Measurements from ENCODE around the gene UBR4. TPM values are rescaled to one million over a fixed set of nuclear protein-coding genes. Genes with fewer than 3 reads are reported as not detected.
"Not testable (repeated sequence)": the region's sequence is repeated elsewhere in the genome, so short reads cannot be mapped to it uniquely, and the experiment has no call there.

UBR4 gene
- polyA plus RNA-seq, 3 donors: 44.3 to 93.8 (median 49.4) TPM

DNA sequence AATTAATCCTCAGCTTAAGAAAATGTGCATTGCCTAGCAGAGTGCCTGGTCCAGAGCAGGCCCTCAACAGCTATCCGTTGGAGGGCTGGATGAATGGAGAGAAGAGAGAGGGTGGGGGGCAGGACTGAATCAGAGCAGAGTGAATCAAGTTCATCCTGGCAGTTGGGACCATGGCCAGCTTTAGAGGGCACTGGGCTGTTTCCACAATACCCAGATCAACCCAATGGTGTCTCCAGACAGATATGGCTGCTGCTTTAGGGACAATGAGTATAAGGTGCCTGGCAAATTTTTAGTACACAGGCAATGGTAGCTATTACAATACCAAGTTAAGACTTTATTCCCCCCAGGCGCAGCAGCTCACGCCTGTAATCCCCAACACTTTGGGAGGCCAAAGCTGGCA, 24.2 kb upstream of the UBR4 start:
- Histone ChIP-seq H3K36me3 (replicated peaks in 1 of 2; ENCODE audit: control insufficient read depth in 1 of 2, insufficient read depth in 2 of 2, low read length in 2 of 2) (peaks cover 88 to 96% of the 10 kb centered on the region in 2 donors), H2AFZ (ENCODE audit: insufficient read depth, low read depth, low read length, poor library complexity, severe bottlenecking) (no peak overlapping the region), H3K4me2 (replicated peaks; ENCODE audit: extremely low read depth, low read length, poor library complexity, severe bottlenecking) (no peak overlapping the region), H4K20me1 (ENCODE audit: insufficient read depth, low read length) (no peaks in the 10 kb centered on the region), H3K79me2 (ENCODE audit: insufficient read depth, low read length) (no peaks in the 10 kb centered on the region), H3K27ac (ENCODE audit: low read depth in 1 of 2, low read length in 2 of 2) (no peak overlapping the region), H3K27me3 (ENCODE audit: control insufficient read depth in 2 of 2, insufficient read depth in 2 of 2, low read length in 2 of 2) (no peaks in the 10 kb centered on the region), H3K4me1 (ENCODE audit: control insufficient read depth in 1 of 2, insufficient read depth in 2 of 2, low read length in 2 of 2) (no peaks in the 10 kb centered on the region), H3K9ac (ENCODE audit: insufficient read depth, low read length, poor library complexity, severe bottlenecking) (no peak overlapping the region), H3K4me3 (replicated peaks in 1 of 3; ENCODE audit: low read depth in 2 of 3, low read length in 3 of 3) (no peak overlapping the region), H3K9me3 (replicated peaks in 1 of 2; ENCODE audit: control insufficient read depth in 1 of 2, insufficient read depth in 1 of 2, low read length in 2 of 2) (no peaks in the 10 kb centered on the region)
- Mint-ChIP-seq H3K27ac (no peak overlapping the region), H3K4me1 (no peaks in the 10 kb centered on the region), H3K4me3 (no peak overlapping the region), H3K9me3 (peaks cover 0 to 1% (median 0%) of the 10 kb centered on the region in 7 donors), H3K27me3 (ENCODE audit: low read depth in 3 of 3) (no peaks in the 10 kb centered on the region), H3K36me3 (peaks cover 83 to 96% of the 10 kb centered on the region in 2 donors)
- TF ChIP-seq, protein P1, sequence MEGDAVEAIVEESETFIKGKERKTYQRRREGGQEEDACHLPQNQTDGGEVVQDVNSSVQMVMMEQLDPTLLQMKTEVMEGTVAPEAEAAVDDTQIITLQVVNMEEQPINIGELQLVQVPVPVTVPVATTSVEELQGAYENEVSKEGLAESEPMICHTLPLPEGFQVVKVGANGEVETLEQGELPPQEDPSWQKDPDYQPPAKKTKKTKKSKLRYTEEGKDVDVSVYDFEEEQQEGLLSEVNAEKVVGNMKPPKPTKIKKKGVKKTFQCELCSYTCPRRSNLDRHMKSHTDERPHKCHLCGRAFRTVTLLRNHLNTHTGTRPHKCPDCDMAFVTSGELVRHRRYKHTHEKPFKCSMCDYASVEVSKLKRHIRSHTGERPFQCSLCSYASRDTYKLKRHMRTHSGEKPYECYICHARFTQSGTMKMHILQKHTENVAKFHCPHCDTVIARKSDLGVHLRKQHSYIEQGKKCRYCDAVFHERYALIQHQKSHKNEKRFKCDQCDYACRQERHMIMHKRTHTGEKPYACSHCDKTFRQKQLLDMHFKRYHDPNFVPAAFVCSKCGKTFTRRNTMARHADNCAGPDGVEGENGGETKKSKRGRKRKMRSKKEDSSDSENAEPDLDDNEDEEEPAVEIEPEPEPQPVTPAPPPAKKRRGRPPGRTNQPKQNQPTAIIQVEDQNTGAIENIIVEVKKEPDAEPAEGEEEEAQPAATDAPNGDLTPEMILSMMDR (IDR thresholded peaks at IDR 0.05): no peak
- intact Hi-C loops (cut with micrococcal nuclease): no loop called here
- no peak for DNase-seq
- WGBS (ENCODE audit: insufficient coverage): 100% methylated on average over 2 of the region's 3 CpGs

DNA sequence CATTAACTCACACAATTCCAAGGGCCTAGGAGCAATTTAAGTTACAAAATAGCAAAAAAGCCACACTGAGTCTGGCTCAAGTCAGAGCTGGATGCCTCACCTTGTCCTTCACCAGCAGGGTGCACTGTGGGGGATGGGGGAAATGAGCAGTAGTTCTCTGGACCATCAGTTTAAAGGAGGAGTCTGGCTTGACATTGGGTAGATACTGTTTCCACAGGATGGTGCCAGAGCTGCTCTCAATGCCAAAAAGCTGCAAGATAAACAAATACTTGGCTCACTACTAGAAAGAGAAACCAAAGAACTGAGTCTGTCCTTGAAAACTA, 22.4 kb upstream of the UBR4 start:
- Histone ChIP-seq H3K9ac (ENCODE audit: insufficient read depth, low read length, poor library complexity, severe bottlenecking) (no peak overlapping the region), H3K36me3 (replicated peaks in 1 of 2; ENCODE audit: control insufficient read depth in 1 of 2, insufficient read depth in 2 of 2, low read length in 2 of 2) (peaks cover 80 to 96% of the 10 kb centered on the region in 2 donors), H3K27me3 (ENCODE audit: control insufficient read depth in 2 of 2, insufficient read depth in 2 of 2, low read length in 2 of 2) (no peaks in the 10 kb centered on the region), H3K27ac (ENCODE audit: low read depth in 1 of 2, low read length in 2 of 2) (peak overlapping the region in 1 of 2 donors; percentile 8), H4K20me1 (ENCODE audit: insufficient read depth, low read length) (no peaks in the 10 kb centered on the region), H3K4me1 (ENCODE audit: control insufficient read depth in 1 of 2, insufficient read depth in 2 of 2, low read length in 2 of 2) (no peaks in the 10 kb centered on the region), H3K4me3 (replicated peaks in 1 of 3; ENCODE audit: low read depth in 2 of 3, low read length in 3 of 3) (no peak overlapping the region), H3K79me2 (ENCODE audit: insufficient read depth, low read length) (no peaks in the 10 kb centered on the region), H3K4me2 (replicated peaks; ENCODE audit: extremely low read depth, low read length, poor library complexity, severe bottlenecking) (no peak overlapping the region), H2AFZ (ENCODE audit: insufficient read depth, low read depth, low read length, poor library complexity, severe bottlenecking) (no peak overlapping the region), H3K9me3 (replicated peaks in 1 of 2; ENCODE audit: control insufficient read depth in 1 of 2, insufficient read depth in 1 of 2, low read length in 2 of 2) (no peaks in the 10 kb centered on the region)
- no peak for DNase-seq
- H3K27me3 Mint-ChIP-seq (ENCODE audit: low read depth in 3 of 3): no peaks in the 10 kb centered on the region
- no peaks in the 10 kb centered on the region for H3K4me1 Mint-ChIP-seq
- no peak overlapping the region for H3K4me3 Mint-ChIP-seq
- H3K9me3 Mint-ChIP-seq: peaks cover 0 to 1% (median 0%) of the 10 kb centered on the region in 7 donors
- intact Hi-C loops (cut with micrococcal nuclease): no loop called here
- peak overlapping the region in 1 of 7 donors; percentile 50 for H3K27ac Mint-ChIP-seq
- TF ChIP-seq, protein P1 (IDR thresholded peaks at IDR 0.05): no peak
- H3K36me3 Mint-ChIP-seq: peaks cover 80 to 96% of the 10 kb centered on the region in 2 donors

DNA sequence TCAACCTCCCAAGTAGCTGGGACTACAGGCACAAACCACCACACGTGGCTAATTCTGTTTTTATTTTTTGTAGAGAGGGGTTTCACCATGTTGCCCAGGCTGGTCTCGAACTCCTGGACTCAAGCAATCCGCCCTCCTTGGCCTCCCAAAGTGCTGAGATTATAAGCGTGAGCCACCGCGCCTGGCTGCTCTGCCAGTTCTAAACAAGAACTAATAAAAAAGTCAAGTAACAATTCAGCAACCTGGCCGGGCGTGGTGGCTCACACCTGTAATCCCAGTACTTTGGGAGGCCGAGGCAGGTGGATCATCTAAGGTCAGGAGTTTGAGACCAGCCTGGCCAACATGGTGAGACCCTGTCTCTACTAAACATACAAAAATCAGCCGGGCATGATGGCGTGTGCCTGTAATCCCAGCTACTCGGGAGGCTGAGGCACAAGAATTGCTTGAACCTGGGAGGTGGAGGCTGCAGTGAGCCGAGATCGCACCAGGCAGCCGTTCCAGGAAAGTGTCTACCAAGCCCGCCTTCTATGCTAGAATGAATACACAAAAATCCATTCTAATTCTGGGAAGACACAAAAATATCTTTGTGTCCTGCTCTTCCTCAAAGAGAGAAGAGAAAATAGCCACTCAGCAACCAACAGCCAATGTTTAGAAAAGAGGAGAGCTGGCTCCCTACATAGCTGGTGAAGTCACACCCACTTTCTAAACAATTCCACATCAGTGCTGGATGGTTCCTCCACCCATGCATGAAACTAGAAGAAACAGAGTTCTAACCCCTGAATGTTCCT, 21.9 kb upstream of the UBR4 start:
- peaks cover 80 to 96% of the 10 kb centered on the region in 2 donors for H3K36me3 Mint-ChIP-seq

More for the DNA sequence above, 21.9 kb upstream of the UBR4 start:
- H3K4me3 ChIP-seq (replicated peaks in 1 of 3; ENCODE audit: low read depth in 2 of 3, low read length in 3 of 3); H3K4me1 Mint-ChIP-seq; H3K4me2 ChIP-seq (replicated peaks; ENCODE audit: extremely low read depth, low read length, poor library complexity, severe bottlenecking); H4K20me1 ChIP-seq (ENCODE audit: insufficient read depth, low read length); H3K4me3 Mint-ChIP-seq; H2AFZ ChIP-seq (ENCODE audit: insufficient read depth, low read depth, low read length, poor library complexity, severe bottlenecking); H3K4me1 ChIP-seq (ENCODE audit: control insufficient read depth in 1 of 2, insufficient read depth in 2 of 2, low read length in 2 of 2); H3K9me3 Mint-ChIP-seq; H3K27me3 Mint-ChIP-seq (ENCODE audit: low read depth in 3 of 3); intact Hi-C loops (cut with micrococcal nuclease); H3K9me3 ChIP-seq (replicated peaks in 1 of 2; ENCODE audit: control insufficient read depth in 1 of 2, insufficient read depth in 1 of 2, low read length in 2 of 2); H3K79me2 ChIP-seq (ENCODE audit: insufficient read depth, low read length); H3K27me3 ChIP-seq (ENCODE audit: control insufficient read depth in 2 of 2, insufficient read depth in 2 of 2, low read length in 2 of 2); DNase-seq; H3K9ac ChIP-seq (ENCODE audit: insufficient read depth, low read length, poor library complexity, severe bottlenecking): not testable (repeated sequence)
- WGBS (ENCODE audit: insufficient coverage): over 99% methylated on average over 12 of the region's 16 CpGs
- peaks cover 79 to 96% of the 10 kb centered on the region in 2 donors for H3K36me3 ChIP-seq (replicated peaks in 1 of 2; ENCODE audit: control insufficient read depth in 1 of 2, insufficient read depth in 2 of 2, low read length in 2 of 2)
- peak overlapping the region in 2 of 7 donors; percentile 45 to 50 for H3K27ac Mint-ChIP-seq
- H3K27ac ChIP-seq (ENCODE audit: low read depth in 1 of 2, low read length in 2 of 2): peak overlapping the region in 1 of 2 donors; percentile 8

Data from CD14-positive monocyte (primary cell).